ENCODE measurements around the gene MAFB. TPM values are rescaled to one million over a fixed set of nuclear protein-coding genes. Genes with fewer than 3 reads are reported as not detected.

Gene MAFB
- total RNA-seq, 1 experiment from 2014 or later, result 57.0 TPM

- ChIA-PET CTCF (no interaction called here), POLR2A (ENCODE audit: low non-redundant PET) (no interaction called here)
- Histone ChIP-seq H3K27me3 (replicated peaks; ENCODE audit: insufficient read depth, low read depth, low read length, poor library complexity) (no peaks in the 10 kb centered on the region), H3K4me1 (ENCODE audit: insufficient read depth, low read length, poor library complexity, severe bottlenecking) (no peaks in the 10 kb centered on the region), H3K9me3 (ENCODE audit: low read depth, low read length, poor library complexity, severe bottlenecking) (no peaks in the 10 kb centered on the region), H3K27ac (ENCODE audit: low read depth, low read length, poor library complexity, severe bottlenecking) (no peak overlapping the region), H3K36me3 (ENCODE audit: insufficient read depth, low read length, poor library complexity, severe bottlenecking) (no peaks in the 10 kb centered on the region), H3K4me3 (ENCODE audit: low read depth, low read length, poor library complexity, severe bottlenecking) (no peak overlapping the region)
- intact Hi-C loops (cut with micrococcal nuclease; ENCODE audit: unreplicated experiment), result no loop called here
- BruUV-seq (replicated peaks), result no TSS peak
- no peak for DNase-seq (ENCODE audit: low spot score)
- no peak for TF ChIP-seq CTCF (conservative IDR thresholded peaks at IDR 0.05; ENCODE audit: low read depth, low read length)
- TF ChIP-seq EZH2 (IDR thresholded peaks at IDR 0.05; ENCODE audit: borderline replicate concordance, low read depth, low read length, poor library complexity, severe bottlenecking), result no peak
Measured at GRCh38 chr20:40678286-40678875, 10.7 kb downstream of the MAFB start.

- no peak for DNase-seq (ENCODE audit: low spot score)
- Histone ChIP-seq H3K4me1 (ENCODE audit: insufficient read depth, low read length, poor library complexity, severe bottlenecking) (no peaks in the 10 kb centered on the region), H3K27me3 (replicated peaks; ENCODE audit: insufficient read depth, low read depth, low read length, poor library complexity) (no peaks in the 10 kb centered on the region), H3K9me3 (ENCODE audit: low read depth, low read length, poor library complexity, severe bottlenecking) (no peaks in the 10 kb centered on the region), H3K4me3 (ENCODE audit: low read depth, low read length, poor library complexity, severe bottlenecking) (no peak overlapping the region), H3K36me3 (ENCODE audit: insufficient read depth, low read length, poor library complexity, severe bottlenecking) (no peaks in the 10 kb centered on the region), H3K27ac (ENCODE audit: low read depth, low read length, poor library complexity, severe bottlenecking) (no peak overlapping the region)
- TF ChIP-seq CTCF (conservative IDR thresholded peaks at IDR 0.05; ENCODE audit: low read depth, low read length) (no peak), EZH2 (IDR thresholded peaks at IDR 0.05; ENCODE audit: borderline replicate concordance, low read depth, low read length, poor library complexity, severe bottlenecking) (no peak)
- intact Hi-C loops (cut with micrococcal nuclease; ENCODE audit: unreplicated experiment), result no loop called here
- ChIA-PET CTCF (no interaction called here), POLR2A (ENCODE audit: low non-redundant PET) (no interaction called here)
- BruUV-seq (replicated peaks), result no TSS peak
Measured at GRCh38 chr20:40677343-40677924, 11.6 kb downstream of the MAFB start.

GRCh38 chr20:40676491-40677269 lies 12.4 kb downstream of the MAFB start:
- H3K9me3 ChIP-seq (ENCODE audit: low read depth, low read length, poor library complexity, severe bottlenecking), result no peaks in the 10 kb centered on the region
- POLR2A ChIA-PET (ENCODE audit: low non-redundant PET), result interaction anchor here (0.7 kb wide), 1 partner anchor 133 kb away, joined by 8 read pairs; no protein-coding TSS in a partner anchor
- intact Hi-C loops (cut with micrococcal nuclease; ENCODE audit: unreplicated experiment), result no loop called here
- DNase-seq (ENCODE audit: low spot score), result no peak
- H3K27me3 ChIP-seq (replicated peaks; ENCODE audit: insufficient read depth, low read depth, low read length, poor library complexity), result no peaks in the 10 kb centered on the region
- H3K27ac ChIP-seq (ENCODE audit: low read depth, low read length, poor library complexity, severe bottlenecking), result no peak overlapping the region
- no TSS peak for BruUV-seq (replicated peaks)
- TF ChIP-seq EZH2 (IDR thresholded peaks at IDR 0.05; ENCODE audit: borderline replicate concordance, low read depth, low read length, poor library complexity, severe bottlenecking), result no peak
- no peak for TF ChIP-seq CTCF (conservative IDR thresholded peaks at IDR 0.05; ENCODE audit: low read depth, low read length)
- H3K4me3 ChIP-seq (ENCODE audit: low read depth, low read length, poor library complexity, severe bottlenecking), result no peak overlapping the region
- no peaks in the 10 kb centered on the region for H3K4me1 ChIP-seq (ENCODE audit: insufficient read depth, low read length, poor library complexity, severe bottlenecking)
- CTCF ChIA-PET, result no interaction called here
- H3K36me3 ChIP-seq (ENCODE audit: insufficient read depth, low read length, poor library complexity, severe bottlenecking), result no peaks in the 10 kb centered on the region

Data from A673 (cell line).